Osteocyte (in vitro differentiated cells): ENCODE results near the gene ALDH3A1. TPM values are rescaled to one million over a fixed set of nuclear protein-coding genes. Genes with fewer than 3 reads are reported as not detected.

Experiments used
- DNase-seq: peaks from one replicate; pipeline ENCODE4 v3.0.0; 2021; ENCODE audit warnings: mixed read lengths; ENCODE audit not compliant: unreplicated experiment; ENCODE audit errors: extremely low spot score
- H3K27ac Mint-ChIP-seq: one replicate; pipeline ENCODE4 v1.8.0; 2021; ENCODE audit warnings: mild to moderate bottlenecking, mixed read lengths; ENCODE audit not compliant: unreplicated experiment
- H3K27me3 Mint-ChIP-seq: one replicate; pipeline ENCODE4 v1.8.0; 2021; ENCODE audit warnings: mixed read lengths; ENCODE audit not compliant: unreplicated experiment
- H3K36me3 Mint-ChIP-seq: one replicate; pipeline ENCODE4 v1.8.0; 2021; ENCODE audit warnings: mixed read lengths; ENCODE audit not compliant: unreplicated experiment
- H3K4me1 Mint-ChIP-seq: one replicate; pipeline ENCODE4 v1.8.0; 2021; ENCODE audit warnings: mixed read lengths; ENCODE audit not compliant: unreplicated experiment
- H3K4me3 Mint-ChIP-seq: one replicate; pipeline ENCODE4 v1.8.0; 2021; ENCODE audit warnings: mild to moderate bottlenecking, moderate library complexity, mixed read lengths; ENCODE audit not compliant: unreplicated experiment
- H3K9me3 Mint-ChIP-seq: one replicate; pipeline ENCODE4 v1.8.0; 2021; ENCODE audit warnings: mixed read lengths; ENCODE audit not compliant: unreplicated experiment
- CTCF ChIP-seq: fragments of 200-600 bp; sonication (generic); IDR thresholded peaks from 2 replicates; pipeline ENCODE4 v1.5.0; 2021; ENCODE audit warnings: antibody characterized with exemption, mild to moderate bottlenecking, moderate library complexity
- total RNA-seq: library from RNA; stranded (reverse); gene quantifications from 2 replicates; pipeline ENCODE4 v1.2.1, GENCODE V29; 2021

Gene ALDH3A1
- total RNA-seq, 1 donor from 2014 or later = 1.6 TPM

- no peak overlapping the region for H3K4me3 Mint-ChIP-seq
- TF ChIP-seq CTCF = no peak
- no peak for DNase-seq
- H3K4me1 Mint-ChIP-seq = no peaks in the 10 kb centered on the region
- H3K27ac Mint-ChIP-seq = no peak overlapping the region
- H3K27me3 Mint-ChIP-seq = no peaks in the 10 kb centered on the region
- H3K9me3 Mint-ChIP-seq = no peaks in the 10 kb centered on the region
- H3K36me3 Mint-ChIP-seq = no peaks in the 10 kb centered on the region
Measured at GRCh38 chr17:19759568-19760549, 11.8 kb upstream of the ALDH3A1 start.

- no peak for DNase-seq
- peaks cover 13% of the 10 kb centered on the region for H3K4me1 Mint-ChIP-seq
- no peak for TF ChIP-seq CTCF
- H3K9me3 Mint-ChIP-seq = no peaks in the 10 kb centered on the region
- H3K36me3 Mint-ChIP-seq = no peaks in the 10 kb centered on the region
- H3K27me3 Mint-ChIP-seq = no peaks in the 10 kb centered on the region
- no peak overlapping the region for H3K27ac Mint-ChIP-seq
- H3K4me3 Mint-ChIP-seq = no peak overlapping the region
Measured at GRCh38 chr17:19757536-19758180, 9.6 kb upstream of the ALDH3A1 start.

GRCh38 chr17:19756546-19756945 is 8.4 kb upstream of the ALDH3A1 start:
- DNase-seq = no peak
- Mint-ChIP-seq H3K27ac (no peak overlapping the region), H3K9me3 (no peaks in the 10 kb centered on the region), H3K4me1 (peaks cover 22% of the 10 kb centered on the region), H3K4me3 (no peak overlapping the region), H3K36me3 (no peaks in the 10 kb centered on the region), H3K27me3 (no peaks in the 10 kb centered on the region)
- TF ChIP-seq CTCF = no peak

GRCh38 chr17:19755821-19756510 is 7.9 kb upstream of the ALDH3A1 start:
- no peak overlapping the region for H3K4me3 Mint-ChIP-seq
- TF ChIP-seq CTCF = no peak
- no peaks in the 10 kb centered on the region for H3K27me3 Mint-ChIP-seq
- H3K36me3 Mint-ChIP-seq = no peaks in the 10 kb centered on the region
- H3K9me3 Mint-ChIP-seq = no peaks in the 10 kb centered on the region
- no peak for DNase-seq
- peaks cover 25% of the 10 kb centered on the region for H3K4me1 Mint-ChIP-seq
- H3K27ac Mint-ChIP-seq = no peak overlapping the region
